Astrocyte (in vitro differentiated cells and primary cell): ENCODE data around the gene PCSK2. TPM values are rescaled to one million over a fixed set of nuclear protein-coding genes. Genes with fewer than 3 reads are reported as not detected.

Experiments used
- DNase-seq: peaks from one replicate; pipeline ENCODE4 v3.0.0-alpha.2; 2010; ENCODE audit warnings: low read depth
- FAIRE-seq: peaks from 2 replicates; lab custom pipeline; 2011; peaks lifted over from hg19 to GRCh38; lab: Jason Lieb, UNC
- H2AFZ ChIP-seq: 2 replicates; pipeline ENCODE4 v1.6.0; 2012; ENCODE audit warnings: low read depth, low read length, inconsistent platforms
- H3K27ac ChIP-seq: 2 replicates; pipeline ENCODE4 v1.5.1; 2011; ENCODE audit warnings: low read depth, low read length, inconsistent platforms
- H3K27me3 ChIP-seq: 2 replicates; pipeline ENCODE4 v1.6.0; 2011; ENCODE audit warnings: low read length, inconsistent platforms; ENCODE audit not compliant: insufficient read depth
- H3K36me3 ChIP-seq: 2 replicates; pipeline ENCODE4 v1.5.1; 2011; ENCODE audit warnings: low read length, inconsistent platforms; ENCODE audit not compliant: insufficient read depth
- H3K4me1 ChIP-seq: 2 replicates; pipeline ENCODE4 v1.5.1; 2011; ENCODE audit warnings: low read length, inconsistent platforms; ENCODE audit not compliant: insufficient read depth
- H3K4me2 ChIP-seq: 2 replicates; pipeline ENCODE4 v1.6.0; 2012; ENCODE audit warnings: low read length, inconsistent platforms
- H3K4me3 ChIP-seq: 2 replicates; pipeline ENCODE4 v1.5.1; 2011; ENCODE audit warnings: low read depth, mild to moderate bottlenecking, low read length, inconsistent platforms; ENCODE audit not compliant: insufficient read depth
- H3K79me2 ChIP-seq: 2 replicates; pipeline ENCODE4 v1.6.0; 2012; ENCODE audit warnings: mild to moderate bottlenecking, low read length, inconsistent platforms; ENCODE audit not compliant: insufficient read depth
- H3K9ac ChIP-seq: 2 replicates; pipeline ENCODE4 v1.6.0; 2012; ENCODE audit warnings: mild to moderate bottlenecking, low read length, inconsistent platforms
- H3K9me3 ChIP-seq: 2 replicates; pipeline ENCODE4 v1.5.1; 2012; ENCODE audit warnings: low read depth, mild to moderate bottlenecking, low read length, inconsistent platforms; ENCODE audit not compliant: insufficient read depth
- H4K20me1 ChIP-seq: 2 replicates; pipeline ENCODE4 v1.6.0; 2012; ENCODE audit warnings: low read length, inconsistent platforms; ENCODE audit not compliant: insufficient read depth
- H3K27ac Mint-ChIP-seq: one replicate; pipeline ENCODE4 v1.8.0; 2021; ENCODE audit warnings: mild to moderate bottlenecking, mixed read lengths; ENCODE audit not compliant: unreplicated experiment
- H3K27me3 Mint-ChIP-seq: one replicate; pipeline ENCODE4 v1.8.0; 2021; ENCODE audit warnings: low read depth, mixed read lengths; ENCODE audit not compliant: unreplicated experiment
- H3K36me3 Mint-ChIP-seq: one replicate; pipeline ENCODE4 v1.8.0; 2021; ENCODE audit warnings: low read depth, mixed read lengths; ENCODE audit not compliant: unreplicated experiment
- H3K4me1 Mint-ChIP-seq: one replicate; pipeline ENCODE4 v1.8.0; 2021; ENCODE audit warnings: low read depth, mixed read lengths; ENCODE audit not compliant: unreplicated experiment
- H3K4me3 Mint-ChIP-seq: one replicate; pipeline ENCODE4 v1.8.0; 2021; ENCODE audit warnings: mild to moderate bottlenecking, moderate library complexity, mixed read lengths; ENCODE audit not compliant: unreplicated experiment
- H3K9me3 Mint-ChIP-seq: one replicate; pipeline ENCODE4 v1.8.0; 2021; ENCODE audit warnings: mild to moderate bottlenecking, mixed read lengths; ENCODE audit not compliant: unreplicated experiment
- CTCF ChIP-seq: IDR thresholded peaks from 2 replicates; pipeline ENCODE4 v1.5.1; 2011; ENCODE audit warnings: low read depth, mild to moderate bottlenecking, inconsistent platforms, low read length, moderate library complexity; ENCODE audit not compliant: insufficient read depth
- EZH2 ChIP-seq: IDR thresholded peaks from 2 replicates; pipeline ENCODE4 v1.6.1; 2012; ENCODE audit warnings: mild to moderate bottlenecking, low read length, inconsistent platforms; ENCODE audit not compliant: insufficient read depth
- total RNA-seq: library from RNA; stranded (reverse); gene quantifications from 2 replicates; pipeline ENCODE4 v1.2.1, GENCODE V29; 2021

Gene PCSK2
- total RNA-seq, 1 donor from 2014 or later: not detected

- Histone ChIP-seq H3K79me2 (no peaks in the 10 kb centered on the region), H3K4me3 (no peak overlapping the region), H3K4me1 (no peaks in the 10 kb centered on the region), H2AFZ (no peak overlapping the region), H3K4me2 (no peak overlapping the region), H3K27me3 (no peaks in the 10 kb centered on the region), H3K27ac (no peak overlapping the region), H3K36me3 (no peaks in the 10 kb centered on the region), H3K9me3 (no peaks in the 10 kb centered on the region), H3K9ac (no peak overlapping the region), H4K20me1 (no peaks in the 10 kb centered on the region)
- peak; percentile 5 for TF ChIP-seq CTCF
- no peak for TF ChIP-seq EZH2
- no peak overlapping the region for H3K4me3 Mint-ChIP-seq
- H3K27ac Mint-ChIP-seq: no peak overlapping the region
- peaks cover 5% of the 10 kb centered on the region for H3K27me3 Mint-ChIP-seq
- no peaks in the 10 kb centered on the region for H3K4me1 Mint-ChIP-seq
- no peaks in the 10 kb centered on the region for H3K9me3 Mint-ChIP-seq
- DNase-seq (no peak), FAIRE-seq (no peak)
- no peaks in the 10 kb centered on the region for H3K36me3 Mint-ChIP-seq
Measured at GRCh38 chr20:17281478-17281877, 54.6 kb downstream of the PCSK2 start.

GRCh38 chr20:17282501-17282900 lies 55.7 kb downstream of the PCSK2 start:
- Histone ChIP-seq H2AFZ (no peak overlapping the region), H3K27ac (no peak overlapping the region), H3K9me3 (no peaks in the 10 kb centered on the region), H3K9ac (no peak overlapping the region), H3K4me2 (no peak overlapping the region), H3K27me3 (no peaks in the 10 kb centered on the region), H3K4me3 (no peak overlapping the region), H3K79me2 (no peaks in the 10 kb centered on the region), H3K36me3 (no peaks in the 10 kb centered on the region), H3K4me1 (no peaks in the 10 kb centered on the region), H4K20me1 (no peaks in the 10 kb centered on the region)
- H3K9me3 Mint-ChIP-seq: no peaks in the 10 kb centered on the region
- peaks cover 5% of the 10 kb centered on the region for H3K27me3 Mint-ChIP-seq
- H3K36me3 Mint-ChIP-seq: no peaks in the 10 kb centered on the region
- H3K4me3 Mint-ChIP-seq: no peak overlapping the region
- DNase-seq: no peak
- TF ChIP-seq CTCF: no peak
- TF ChIP-seq EZH2: no peak
- no peaks in the 10 kb centered on the region for H3K4me1 Mint-ChIP-seq
- no peak for FAIRE-seq
- H3K27ac Mint-ChIP-seq: no peak overlapping the region

- no peaks in the 10 kb centered on the region for H4K20me1 ChIP-seq
- H3K79me2 ChIP-seq: no peaks in the 10 kb centered on the region
- no peaks in the 10 kb centered on the region for H3K9me3 ChIP-seq
- no peak for FAIRE-seq
- H3K36me3 Mint-ChIP-seq: no peaks in the 10 kb centered on the region
- no peak overlapping the region for H3K9ac ChIP-seq
- no peak for DNase-seq
- no peaks in the 10 kb centered on the region for H3K27me3 ChIP-seq
- TF ChIP-seq EZH2 (no peak), CTCF (no peak)
- no peaks in the 10 kb centered on the region for H3K4me1 ChIP-seq
- H3K4me3 Mint-ChIP-seq: no peak overlapping the region
- H3K36me3 ChIP-seq: no peaks in the 10 kb centered on the region
- no peak overlapping the region for H3K27ac ChIP-seq
- H3K27me3 Mint-ChIP-seq: peaks cover 5% of the 10 kb centered on the region
- no peak overlapping the region for H2AFZ ChIP-seq
- no peaks in the 10 kb centered on the region for H3K9me3 Mint-ChIP-seq
- H3K4me3 ChIP-seq: no peak overlapping the region
- no peak overlapping the region for H3K27ac Mint-ChIP-seq
- no peaks in the 10 kb centered on the region for H3K4me1 Mint-ChIP-seq
- no peak overlapping the region for H3K4me2 ChIP-seq
Measured at GRCh38 chr20:17287503-17287902, 60.7 kb downstream of the PCSK2 start.
